NCI-H748 (cell line): ENCODE results near the gene CALML5.
"Not testable (repeated sequence)": the region's sequence is repeated elsewhere in the genome, so short reads cannot be mapped to it uniquely, and the experiment has no call there.

Source experiments
- DNase-seq: peaks from one replicate; lab custom pipeline; 2025; ENCODE audit not compliant: unreplicated experiment; lab: John Stamatoyannopoulos, UW

Gene CALML5

GRCh38 chr10:5485948-5486852, 13.2 kb downstream of the CALML5 start:
- no peak for DNase-seq

GRCh38 chr10:5485290-5485689, 14.1 kb downstream of the CALML5 start:
- no peak for DNase-seq

- no peak for DNase-seq
Measured at GRCh38 chr10:5484205-5484604, 15.2 kb downstream of the CALML5 start.

- no peak for DNase-seq
Measured at GRCh38 chr10:5482016-5482415, 17.4 kb downstream of the CALML5 start.

GRCh38 chr10:5481121-5481520, 18.2 kb downstream of the CALML5 start:
- no peak for DNase-seq

- no peak for DNase-seq
Measured at GRCh38 chr10:5480162-5480941, 19.0 kb downstream of the CALML5 start.

- DNase-seq, result no peak
Measured at GRCh38 chr10:5479481-5480161, 19.7 kb downstream of the CALML5 start.

GRCh38 chr10:5478694-5479305, 20.6 kb downstream of the CALML5 start:
- DNase-seq, result no peak

GRCh38 chr10:5477948-5478693, 21.2 kb downstream of the CALML5 start:
- no peak for DNase-seq

- DNase-seq, result no peak
Measured at GRCh38 chr10:5476918-5477525, 22.3 kb downstream of the CALML5 start.

GRCh38 chr10:5475974-5476807, 23.2 kb downstream of the CALML5 start:
- DNase-seq, result not testable (repeated sequence)

GRCh38 chr10:5475088-5475487, 24.3 kb downstream of the CALML5 start:
- DNase-seq, result not testable (repeated sequence)

GRCh38 chr10:5474642-5475041, 24.7 kb downstream of the CALML5 start:
- DNase-seq, result not testable (repeated sequence)

GRCh38 chr10:5470062-5470751, 29.2 kb downstream of the CALML5 start:
- no peak for DNase-seq

GRCh38 chr10:5469353-5470061, 29.9 kb downstream of the CALML5 start:
- DNase-seq, result no peak

GRCh38 chr10:5468262-5469106, 30.9 kb downstream of the CALML5 start:
- DNase-seq, result no peak
